OCI-LY1 (cell line): ENCODE measurements around the gene CGB3.

Source experiments
- H2AFZ ChIP-seq: fragments of 200-600 bp; sonication (generic), shearing (Covaris generic); 2 replicates; pipeline ENCODE4 v1.6.0; 2014; ENCODE audit warnings: antibody characterized with exemption, mild to moderate bottlenecking, low read length
- H3F3A ChIP-seq: fragments of 200-600 bp; sonication (generic), shearing (Covaris generic); 2 replicates; pipeline ENCODE4 v1.6.0; 2014; ENCODE audit warnings: mild to moderate bottlenecking, antibody characterized with exemption, low read length, moderate library complexity; ENCODE audit not compliant: insufficient read depth
- H3K27ac ChIP-seq: fragments of 200-600 bp; sonication (generic); 2 replicates; pipeline ENCODE4 v1.5.1; 2014; ENCODE audit warnings: low read length, mixed run types, mild to moderate bottlenecking, low read depth; ENCODE audit not compliant: poor library complexity, severe bottlenecking
- H3K27me3 ChIP-seq: fragments of 200-600 bp; sonication (generic); 2 replicates; pipeline ENCODE4 v1.6.0; 2014; ENCODE audit warnings: antibody characterized with exemption, mild to moderate bottlenecking, low read length, moderate library complexity; ENCODE audit not compliant: insufficient read depth
- H3K36me3 ChIP-seq: fragments of 200-600 bp; sonication (generic); 2 replicates; pipeline ENCODE4 v1.6.1; 2014; ENCODE audit warnings: mild to moderate bottlenecking, antibody characterized with exemption, low read length, moderate library complexity, mixed read lengths; ENCODE audit not compliant: insufficient read depth
- H3K4me1 ChIP-seq: fragments of 200-600 bp; sonication (generic); 2 replicates; pipeline ENCODE4 v1.5.1; 2014; ENCODE audit warnings: mild to moderate bottlenecking, low read length, moderate library complexity; ENCODE audit not compliant: insufficient read depth, severe bottlenecking
- H3K4me2 ChIP-seq: fragments of 200-600 bp; sonication (generic), shearing (Covaris generic); 2 replicates; pipeline ENCODE4 v1.6.1; 2014; ENCODE audit warnings: low read length
- H3K4me3 ChIP-seq: fragments of 200-600 bp; sonication (generic); 2 replicates; pipeline ENCODE4 v1.5.1; 2014; ENCODE audit warnings: low read length, low read depth, mild to moderate bottlenecking, mixed read lengths; ENCODE audit not compliant: poor library complexity, severe bottlenecking
- H3K79me2 ChIP-seq: fragments of 200-600 bp; shearing (Covaris generic); 2 replicates; pipeline ENCODE4 v1.6.1; 2016; ENCODE audit warnings: mixed run types, low read length, mixed read lengths; ENCODE audit not compliant: insufficient read depth
- H3K9ac ChIP-seq: fragments of 200-600 bp; sonication (generic), shearing (Covaris generic); 2 replicates; pipeline ENCODE4 v1.6.1; 2014; ENCODE audit warnings: mild to moderate bottlenecking, low read length, mixed read lengths
- H3K9me2 ChIP-seq: fragments of 200-600 bp; sonication (generic), shearing (Covaris generic); 2 replicates; pipeline ENCODE4 v1.6.1; 2014; ENCODE audit warnings: low read depth, mild to moderate bottlenecking, low read length, mixed read lengths
- H3K9me3 ChIP-seq: fragments of 200-600 bp; shearing (Covaris generic); 2 replicates; pipeline ENCODE4 v1.6.1; 2014; ENCODE audit warnings: low read length, mixed read lengths
- H4K20me1 ChIP-seq: fragments of 200-600 bp; sonication (generic), shearing (Covaris generic); 2 replicates; pipeline ENCODE4 v1.6.0; 2016; ENCODE audit warnings: mild to moderate bottlenecking, low read length; ENCODE audit not compliant: insufficient read depth
- EZH2 ChIP-seq: fragments of 200-600 bp; sonication (generic), shearing (Covaris generic); IDR thresholded peaks from 2 replicates; pipeline ENCODE4 v1.8.0; 2017; ENCODE audit warnings: borderline replicate concordance, mixed run types, mild to moderate bottlenecking, antibody characterized with exemption, low read length, moderate library complexity, mixed read lengths
- TF ChIP-seq, protein P1 (sequence below): fragments of 200-600 bp; sonication (generic), shearing (Covaris generic); IDR thresholded peaks from 2 replicates; pipeline ENCODE4 v1.5.1; 2017; ENCODE audit warnings: mild to moderate bottlenecking, antibody characterized with exemption, low read length, moderate library complexity, mixed read lengths

The CGB3 gene

DNA sequence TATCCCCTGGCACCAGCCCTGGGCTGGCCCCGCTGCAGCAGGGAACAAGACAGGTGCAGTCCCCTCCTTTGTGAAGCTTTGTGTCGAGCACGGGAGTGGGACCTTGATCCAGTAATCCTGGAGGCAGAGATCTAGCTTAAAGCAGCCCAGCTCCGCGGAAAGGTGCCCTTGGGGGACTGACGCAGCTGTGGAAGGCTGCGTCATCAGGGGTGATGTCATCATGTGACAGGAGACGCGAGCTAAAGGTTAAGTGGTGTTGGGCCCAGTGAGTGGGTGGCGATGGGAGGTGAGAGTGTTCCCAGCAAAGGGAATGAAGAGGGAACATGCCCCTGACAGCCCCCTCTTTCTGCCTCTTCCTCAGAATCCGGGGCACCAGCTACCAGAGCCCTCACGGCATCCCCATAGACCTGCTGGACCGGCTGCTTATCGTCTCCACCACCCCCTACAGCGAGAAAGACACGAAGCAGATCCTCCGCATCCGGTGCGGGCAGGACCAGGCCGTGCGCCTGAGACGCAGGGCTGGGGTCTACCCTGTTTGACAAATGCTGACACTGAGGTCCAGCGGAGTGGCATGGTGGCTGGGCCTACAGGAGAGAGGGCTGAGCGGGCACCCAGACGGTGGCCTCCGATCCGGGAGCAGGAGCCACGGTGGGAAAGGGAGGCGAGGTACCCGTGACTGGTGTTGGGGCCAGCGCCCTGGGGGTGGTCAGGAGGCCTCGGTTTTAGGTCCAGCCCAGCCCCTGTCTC, 9.8 kb downstream of the CGB3 start:
- TF ChIP-seq EZH2: no peak
- Histone ChIP-seq H3K27me3 (no peaks in the 10 kb centered on the region), H3K4me2 (no peak overlapping the region), H2AFZ (no peak overlapping the region), H3F3A (no peaks in the 10 kb centered on the region), H3K36me3 (peaks cover 65% of the 10 kb centered on the region), H3K4me3 (no peak overlapping the region), H4K20me1 (no peaks in the 10 kb centered on the region), H3K9me2 (no peaks in the 10 kb centered on the region), H3K9ac (no peak overlapping the region), H3K27ac (no peak overlapping the region), H3K79me2 (no peaks in the 10 kb centered on the region), H3K9me3 (no peaks in the 10 kb centered on the region), H3K4me1 (peaks cover 22% of the 10 kb centered on the region)

DNA sequence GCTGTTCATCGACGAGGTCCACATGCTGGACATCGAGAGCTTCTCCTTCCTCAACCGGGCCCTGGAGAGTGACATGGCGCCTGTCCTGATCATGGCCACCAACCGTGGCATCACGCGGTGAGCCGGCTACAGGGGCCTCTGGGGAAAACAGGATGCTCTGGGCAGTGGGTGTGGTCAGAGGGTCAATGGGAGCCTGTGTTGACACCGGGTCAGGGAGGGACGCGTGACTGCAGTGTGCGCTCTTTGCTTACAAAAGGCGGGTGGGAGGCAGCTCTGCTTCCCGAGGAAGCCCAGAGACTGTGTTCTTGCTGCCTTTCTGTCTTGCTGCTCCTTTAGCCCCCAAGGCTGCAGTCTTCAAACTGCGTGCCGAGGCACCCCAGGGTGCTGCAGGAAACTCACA, 12.9 kb downstream of the CGB3 start:
- no peaks in the 10 kb centered on the region for H3K27me3 ChIP-seq
- H3K9ac ChIP-seq: no peak overlapping the region
- no peak overlapping the region for H2AFZ ChIP-seq
- H3K36me3 ChIP-seq: peaks cover 84% of the 10 kb centered on the region
- no peak overlapping the region for H3K4me2 ChIP-seq
- no peak overlapping the region for H3K4me3 ChIP-seq
- H4K20me1 ChIP-seq: no peaks in the 10 kb centered on the region
- H3K79me2 ChIP-seq: no peaks in the 10 kb centered on the region
- no peaks in the 10 kb centered on the region for H3K9me2 ChIP-seq
- no peak overlapping the region for H3K27ac ChIP-seq
- H3K4me1 ChIP-seq: no peaks in the 10 kb centered on the region
- H3K9me3 ChIP-seq: no peaks in the 10 kb centered on the region
- TF ChIP-seq, protein P1, sequence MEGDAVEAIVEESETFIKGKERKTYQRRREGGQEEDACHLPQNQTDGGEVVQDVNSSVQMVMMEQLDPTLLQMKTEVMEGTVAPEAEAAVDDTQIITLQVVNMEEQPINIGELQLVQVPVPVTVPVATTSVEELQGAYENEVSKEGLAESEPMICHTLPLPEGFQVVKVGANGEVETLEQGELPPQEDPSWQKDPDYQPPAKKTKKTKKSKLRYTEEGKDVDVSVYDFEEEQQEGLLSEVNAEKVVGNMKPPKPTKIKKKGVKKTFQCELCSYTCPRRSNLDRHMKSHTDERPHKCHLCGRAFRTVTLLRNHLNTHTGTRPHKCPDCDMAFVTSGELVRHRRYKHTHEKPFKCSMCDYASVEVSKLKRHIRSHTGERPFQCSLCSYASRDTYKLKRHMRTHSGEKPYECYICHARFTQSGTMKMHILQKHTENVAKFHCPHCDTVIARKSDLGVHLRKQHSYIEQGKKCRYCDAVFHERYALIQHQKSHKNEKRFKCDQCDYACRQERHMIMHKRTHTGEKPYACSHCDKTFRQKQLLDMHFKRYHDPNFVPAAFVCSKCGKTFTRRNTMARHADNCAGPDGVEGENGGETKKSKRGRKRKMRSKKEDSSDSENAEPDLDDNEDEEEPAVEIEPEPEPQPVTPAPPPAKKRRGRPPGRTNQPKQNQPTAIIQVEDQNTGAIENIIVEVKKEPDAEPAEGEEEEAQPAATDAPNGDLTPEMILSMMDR: no peak
- TF ChIP-seq EZH2: no peak
- H3F3A ChIP-seq: no peaks in the 10 kb centered on the region

DNA sequence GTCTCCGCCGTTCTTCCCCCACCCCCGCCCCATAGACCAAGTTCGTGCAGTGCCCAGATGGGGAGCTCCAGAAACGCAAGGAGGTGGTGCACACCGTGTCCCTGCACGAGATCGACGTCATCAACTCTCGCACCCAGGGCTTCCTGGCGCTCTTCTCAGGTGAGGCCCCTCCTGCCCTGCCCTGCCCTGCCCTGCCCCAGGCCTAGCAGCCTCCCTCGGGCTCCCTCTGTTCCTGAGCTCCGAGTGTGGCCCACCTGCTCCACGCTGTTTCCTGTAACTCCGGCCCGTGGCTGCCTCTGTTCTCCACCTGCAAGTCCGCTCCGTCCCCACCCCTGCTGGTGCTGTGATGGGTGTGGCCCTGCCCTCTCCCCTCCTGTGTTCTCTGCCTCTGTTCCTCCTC, 13.7 kb downstream of the CGB3 start:
- Histone ChIP-seq H3K27me3 (no peaks in the 10 kb centered on the region), H3K9me3 (no peaks in the 10 kb centered on the region), H4K20me1 (no peaks in the 10 kb centered on the region), H3K79me2 (no peaks in the 10 kb centered on the region), H3K9me2 (no peaks in the 10 kb centered on the region), H2AFZ (no peak overlapping the region), H3K4me1 (no peaks in the 10 kb centered on the region), H3K4me2 (no peak overlapping the region), H3F3A (no peaks in the 10 kb centered on the region), H3K9ac (no peak overlapping the region), H3K27ac (no peak overlapping the region), H3K4me3 (no peak overlapping the region), H3K36me3 (peaks cover 84% of the 10 kb centered on the region)
- no peak for TF ChIP-seq EZH2
- TF ChIP-seq, protein P1: no peak

DNA sequence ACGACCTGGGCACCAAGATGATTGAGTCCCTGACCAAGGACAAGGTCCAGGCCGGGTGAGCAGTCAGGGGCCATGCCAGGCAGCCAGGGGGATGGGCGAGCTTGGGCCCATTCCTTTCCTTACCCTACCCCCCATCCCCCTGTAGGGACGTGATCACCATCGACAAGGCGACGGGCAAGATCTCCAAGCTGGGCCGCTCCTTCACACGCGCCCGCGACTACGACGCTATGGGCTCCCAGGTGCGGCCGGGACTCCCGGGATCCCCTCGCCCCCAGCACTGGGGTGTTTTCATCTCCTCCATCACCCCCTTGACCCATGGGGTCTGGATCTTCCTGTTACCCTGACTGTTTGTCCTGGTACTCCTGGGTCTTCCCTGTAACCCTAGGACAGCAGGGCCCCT, 14.3 kb downstream of the CGB3 start:
- H3K4me1 ChIP-seq: no peaks in the 10 kb centered on the region
- H2AFZ ChIP-seq: no peak overlapping the region
- no peak overlapping the region for H3K27ac ChIP-seq
- no peaks in the 10 kb centered on the region for H3F3A ChIP-seq
- H4K20me1 ChIP-seq: no peaks in the 10 kb centered on the region
- H3K27me3 ChIP-seq: no peaks in the 10 kb centered on the region
- peaks cover 84% of the 10 kb centered on the region for H3K36me3 ChIP-seq
- no peaks in the 10 kb centered on the region for H3K79me2 ChIP-seq
- no peak overlapping the region for H3K4me2 ChIP-seq
- TF ChIP-seq, protein P1: no peak
- TF ChIP-seq EZH2: no peak
- no peaks in the 10 kb centered on the region for H3K9me3 ChIP-seq
- no peak overlapping the region for H3K9ac ChIP-seq
- H3K4me3 ChIP-seq: no peak overlapping the region
- H3K9me2 ChIP-seq: no peaks in the 10 kb centered on the region
